Measurements from ENCODE around the gene NUP50. TPM values are rescaled to one million over a fixed set of nuclear protein-coding genes. Genes with fewer than 3 reads are reported as not detected.

NUP50 gene
- total RNA-seq, 1 donor from 2014 or later = 79.0 TPM

DNA sequence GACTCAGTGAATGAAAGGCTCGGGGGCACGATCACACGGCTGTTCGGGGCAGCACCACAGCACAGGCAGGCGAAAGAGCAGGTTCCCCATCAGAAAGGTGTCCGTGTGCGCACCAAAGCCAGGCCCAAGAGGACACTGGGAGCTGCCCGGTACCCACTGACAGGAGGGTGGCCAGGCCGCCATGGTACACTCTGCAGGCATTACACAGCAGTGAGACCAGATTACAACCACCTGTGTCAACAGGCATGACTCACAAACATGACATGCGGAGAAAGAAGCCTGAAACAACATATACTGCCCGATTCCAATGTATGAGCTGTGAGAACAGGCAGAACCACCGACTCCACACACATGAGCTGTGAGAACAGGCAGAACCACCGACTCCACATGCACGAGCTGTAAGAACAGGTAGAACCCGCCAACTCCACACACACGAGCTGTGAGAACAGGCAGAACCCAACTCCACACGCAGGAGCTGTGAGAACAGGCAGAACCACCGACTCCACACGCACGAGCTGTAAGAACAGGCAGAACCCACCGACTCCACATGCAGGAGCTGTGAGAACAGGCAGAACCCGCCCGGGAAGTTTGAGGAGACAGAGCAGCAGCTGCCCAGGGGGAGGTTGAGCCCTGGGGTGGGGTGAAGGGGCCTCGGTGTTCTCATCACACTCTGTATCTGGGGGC lies 44.4 kb downstream of the NUP50 start:
- Mint-ChIP-seq H3K9me3 (ENCODE audit: unreplicated experiment) (peaks cover 22% of the 10 kb centered on the region), H3K36me3 (ENCODE audit: unreplicated experiment) (no peaks in the 10 kb centered on the region), H3K27me3 (ENCODE audit: unreplicated experiment) (peaks cover 10% of the 10 kb centered on the region), H3K4me3 (ENCODE audit: unreplicated experiment) (no peak overlapping the region), H3K27ac (ENCODE audit: unreplicated experiment) (no peak overlapping the region), H3K4me1 (ENCODE audit: low read depth, unreplicated experiment) (peaks cover 35% of the 10 kb centered on the region)
- no peak for TF ChIP-seq CTCF (IDR thresholded peaks at IDR 0.05; ENCODE audit: partially characterized antibody, unreplicated experiment)
- DNase-seq = no peak

- Mint-ChIP-seq H3K4me3 (ENCODE audit: unreplicated experiment) (no peak overlapping the region), H3K27ac (ENCODE audit: unreplicated experiment) (peak overlapping the region; percentile 59), H3K9me3 (ENCODE audit: unreplicated experiment) (peaks cover 24% of the 10 kb centered on the region), H3K27me3 (ENCODE audit: unreplicated experiment) (peaks cover 10% of the 10 kb centered on the region), H3K36me3 (ENCODE audit: unreplicated experiment) (no peaks in the 10 kb centered on the region), H3K4me1 (ENCODE audit: low read depth, unreplicated experiment) (peaks cover 38% of the 10 kb centered on the region)
- TF ChIP-seq CTCF (IDR thresholded peaks at IDR 0.05; ENCODE audit: partially characterized antibody, unreplicated experiment) = no peak
- DNase-seq = no peak
Measured at GRCh38 chr22:45208696-45208992, 44.9 kb downstream of the NUP50 start.

GRCh38 chr22:45208993-45209838 lies 45.5 kb downstream of the NUP50 start:
- Mint-ChIP-seq H3K4me3 (ENCODE audit: unreplicated experiment) (peak overlapping the region; percentile 46), H3K27me3 (ENCODE audit: unreplicated experiment) (peaks cover 10% of the 10 kb centered on the region), H3K9me3 (ENCODE audit: unreplicated experiment) (peaks cover 24% of the 10 kb centered on the region), H3K4me1 (ENCODE audit: low read depth, unreplicated experiment) (peaks cover 39% of the 10 kb centered on the region), H3K36me3 (ENCODE audit: unreplicated experiment) (no peaks in the 10 kb centered on the region), H3K27ac (ENCODE audit: unreplicated experiment) (peak overlapping the region; percentile 89)
- peak; percentile 73 for DNase-seq
- peak; percentile 93 for TF ChIP-seq CTCF (IDR thresholded peaks at IDR 0.05; ENCODE audit: partially characterized antibody, unreplicated experiment)

- H3K9me3 Mint-ChIP-seq (ENCODE audit: unreplicated experiment) = peaks cover 23% of the 10 kb centered on the region
- H3K36me3 Mint-ChIP-seq (ENCODE audit: unreplicated experiment) = no peaks in the 10 kb centered on the region
- H3K4me1 Mint-ChIP-seq (ENCODE audit: low read depth, unreplicated experiment) = peaks cover 38% of the 10 kb centered on the region
- peaks cover 10% of the 10 kb centered on the region for H3K27me3 Mint-ChIP-seq (ENCODE audit: unreplicated experiment)
- peak overlapping the region; percentile 89 for H3K27ac Mint-ChIP-seq (ENCODE audit: unreplicated experiment)
- H3K4me3 Mint-ChIP-seq (ENCODE audit: unreplicated experiment) = peak overlapping the region; percentile 46
- no peak for DNase-seq
- TF ChIP-seq CTCF (IDR thresholded peaks at IDR 0.05; ENCODE audit: partially characterized antibody, unreplicated experiment) = no peak
Measured at GRCh38 chr22:45210174-45210573, 46.4 kb downstream of the NUP50 start.

DNA sequence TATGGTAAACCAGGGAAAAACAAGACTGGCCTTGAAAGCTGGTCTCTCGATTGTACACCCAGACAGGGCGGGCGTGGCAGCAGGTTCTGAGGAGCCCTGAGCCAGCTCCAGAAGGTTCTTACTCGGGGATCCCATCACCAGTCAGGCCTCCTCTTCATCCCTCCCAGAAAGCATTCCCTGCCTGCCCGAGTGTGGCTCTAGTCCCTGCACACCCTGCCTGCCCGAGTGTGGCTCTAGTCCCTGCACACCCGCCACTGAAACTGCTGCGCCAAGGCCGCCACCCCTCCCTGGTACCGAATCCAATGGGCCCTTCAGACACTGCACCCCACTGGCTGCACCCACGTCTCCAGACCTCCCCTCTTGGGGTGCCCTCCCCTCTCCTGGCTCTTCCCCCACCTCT lies 46.9 kb downstream of the NUP50 start:
- DNase-seq = no peak
- peaks cover 23% of the 10 kb centered on the region for H3K9me3 Mint-ChIP-seq (ENCODE audit: unreplicated experiment)
- H3K4me3 Mint-ChIP-seq (ENCODE audit: unreplicated experiment) = peak overlapping the region; percentile 34
- peaks cover 42% of the 10 kb centered on the region for H3K4me1 Mint-ChIP-seq (ENCODE audit: low read depth, unreplicated experiment)
- TF ChIP-seq CTCF (IDR thresholded peaks at IDR 0.05; ENCODE audit: partially characterized antibody, unreplicated experiment) = no peak
- H3K27me3 Mint-ChIP-seq (ENCODE audit: unreplicated experiment) = peaks cover 10% of the 10 kb centered on the region
- H3K27ac Mint-ChIP-seq (ENCODE audit: unreplicated experiment) = no peak overlapping the region
- peaks cover 4% of the 10 kb centered on the region for H3K36me3 Mint-ChIP-seq (ENCODE audit: unreplicated experiment)
